Transverse colon (tissue), 4 donors: ENCODE data around the gene SCAPER.

Source experiments
- CTCF ChIP-seq, 5 experiments: fragments of 200-600 bp in 3 of 5; fragments of 450-650 bp in 2 of 5; sonication (generic) in 3 of 5; IDR thresholded peaks; 1 replicate in 2 of 5; 2 replicates in 3 of 5; pipeline ENCODE4 v1.5.1; 2016 to 2017; ENCODE audit warnings: antibody characterized with exemption in 5 of 5, inconsistent platforms in 3 of 5, mild to moderate bottlenecking in 2 of 5, moderate library complexity in 1 of 5
- EP300 ChIP-seq: sonication (generic); formaldehyde crosslinking; IDR thresholded peaks from one replicate; pipeline ENCODE4 v1.6.1; 2017; ENCODE audit warnings: antibody characterized with exemption, low read depth
- POLR2AphosphoS5 ChIP-seq, 3 donors: sonication (generic); formaldehyde crosslinking; IDR thresholded peaks; one replicate each; pipeline ENCODE4 v1.6.1; 2016; ENCODE audit warnings: antibody characterized with exemption in 3 of 3

- TF ChIP-seq CTCF (IDR thresholded peaks at IDR 0.05) (no peak), POLR2AphosphoS5 (IDR thresholded peaks at IDR 0.05) (no peak), EP300 (no peak)
Observed at GRCh38 chr15:76866008-76866407, 39.1 kb downstream of the SCAPER start.
